RCC 7860 (cell line): Measurements from ENCODE around the gene NINL.
"Not testable (repeated sequence)": the region's sequence is repeated elsewhere in the genome, so short reads cannot be mapped to it uniquely, and the experiment has no call there.

ENCODE experiments used
- DNase-seq: peaks from one replicate; pipeline ENCODE4 v3.0.0-alpha.2; 2015; ENCODE audit warnings: low spot score
- FAIRE-seq: peaks from 2 replicates; lab custom pipeline; 2012; peaks lifted over from hg19 to GRCh38; lab: Jason Lieb, UNC

NINL gene

GRCh38 chr20:25561771-25562170, 23.6 kb downstream of the NINL start:
- DNase-seq, FAIRE-seq: not testable (repeated sequence)

GRCh38 chr20:25553819-25554296, 31.5 kb downstream of the NINL start:
- FAIRE-seq (no peak), DNase-seq (no peak)

GRCh38 chr20:25552977-25553376, 32.4 kb downstream of the NINL start:
- FAIRE-seq (no peak), DNase-seq (no peak)

GRCh38 chr20:25551413-25552215, 33.7 kb downstream of the NINL start:
- DNase-seq (no peak), FAIRE-seq (no peak)

GRCh38 chr20:25550645-25551337, 34.5 kb downstream of the NINL start:
- not testable (repeated sequence) for DNase-seq, FAIRE-seq

- DNase-seq (no peak), FAIRE-seq (no peak)
Measured at GRCh38 chr20:25549843-25550477, 35.4 kb downstream of the NINL start.

- DNase-seq (no peak), FAIRE-seq (no peak)
Measured at GRCh38 chr20:25549172-25549773, 36.1 kb downstream of the NINL start.

- no peak for DNase-seq
- no peak for FAIRE-seq
Measured at GRCh38 chr20:25548613-25549086, 36.7 kb downstream of the NINL start.

- FAIRE-seq: no peak
- DNase-seq: no peak
Measured at GRCh38 chr20:25547999-25548398, 37.3 kb downstream of the NINL start.

- FAIRE-seq (no peak), DNase-seq (no peak)
Measured at GRCh38 chr20:25547063-25547462, 38.3 kb downstream of the NINL start.

GRCh38 chr20:25546048-25546447, 39.3 kb downstream of the NINL start:
- FAIRE-seq (no peak), DNase-seq (no peak)

GRCh38 chr20:25545171-25545570, 40.2 kb downstream of the NINL start:
- FAIRE-seq (no peak), DNase-seq (no peak)

- no peak for DNase-seq
- no peak for FAIRE-seq
Measured at GRCh38 chr20:25544734-25545133, 40.6 kb downstream of the NINL start.

GRCh38 chr20:25544311-25544710, 41.0 kb downstream of the NINL start:
- no peak for FAIRE-seq
- no peak for DNase-seq

- FAIRE-seq (no peak), DNase-seq (no peak)
Measured at GRCh38 chr20:25543068-25543467, 42.3 kb downstream of the NINL start.

GRCh38 chr20:25541676-25542075, 43.7 kb downstream of the NINL start:
- no peak for FAIRE-seq
- no peak for DNase-seq

- FAIRE-seq (no peak), DNase-seq (no peak)
Measured at GRCh38 chr20:25539742-25540672, 45.3 kb downstream of the NINL start.

GRCh38 chr20:25538838-25539665, 46.3 kb downstream of the NINL start:
- DNase-seq (no peak), FAIRE-seq (no peak)

- no peak for FAIRE-seq
- no peak for DNase-seq
Measured at GRCh38 chr20:25537890-25538289, 47.4 kb downstream of the NINL start.
